HG02885 (cell line): ENCODE measurements around the gene PHC2.

Experiments used
- ATAC-seq: cut with Tn5 transposase; IDR thresholded peaks from one replicate; pipeline ENCODE4 v1.9.1; 2021; ENCODE audit warnings: mild to moderate bottlenecking; ENCODE audit not compliant: unreplicated experiment, poor library complexity

Gene PHC2

GRCh38 chr1:33280091-33280661 is 150.7 kb downstream of the PHC2 start:
- ATAC-seq: no peak

GRCh38 chr1:33277488-33278084 is 153.3 kb downstream of the PHC2 start:
- no peak for ATAC-seq

GRCh38 chr1:33276573-33277298 is 154.2 kb downstream of the PHC2 start:
- no peak for ATAC-seq

- ATAC-seq: no peak
Measured at GRCh38 chr1:33275706-33276572, 155.0 kb downstream of the PHC2 start.

DNA sequence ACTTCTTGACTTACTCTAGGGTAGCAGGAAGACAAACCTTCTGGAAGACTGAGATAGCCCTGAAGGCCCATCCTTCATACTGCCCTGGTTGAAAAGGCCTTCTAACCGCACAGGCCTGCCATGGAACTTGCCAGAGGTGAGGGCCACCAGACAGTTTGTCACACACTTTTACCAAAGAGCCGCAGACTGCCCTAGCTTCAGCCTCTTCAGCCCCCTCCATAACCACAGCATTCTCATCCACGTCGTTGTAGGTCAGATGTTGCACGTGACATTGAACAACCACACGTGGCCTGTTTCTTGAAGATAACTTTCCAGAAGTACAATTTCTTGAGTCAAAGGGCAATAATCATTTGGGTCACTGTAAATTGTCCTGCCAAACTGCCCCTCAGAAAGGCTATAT is 155.7 kb downstream of the PHC2 start:
- no peak for ATAC-seq

DNA sequence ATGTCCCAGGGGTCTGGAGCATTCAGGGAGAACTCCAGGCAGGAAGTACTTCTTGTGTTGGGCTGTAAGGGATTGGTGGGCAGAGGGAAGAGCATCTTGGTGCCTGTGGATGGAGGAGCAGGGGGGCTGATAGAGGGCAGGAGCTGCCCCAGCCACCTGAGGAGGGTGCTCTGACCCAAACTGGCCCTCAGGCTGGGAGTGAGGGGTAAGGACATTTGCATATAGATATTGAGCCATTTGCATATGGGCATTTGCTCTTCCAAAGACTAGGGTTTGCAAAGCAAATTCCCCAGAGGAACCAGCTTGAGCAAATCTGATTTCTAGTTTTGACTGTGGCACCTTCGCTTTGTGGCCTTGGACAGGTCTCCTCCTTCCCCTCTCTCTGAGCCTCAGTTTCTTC is 156.4 kb downstream of the PHC2 start:
- no peak for ATAC-seq

- no peak for ATAC-seq
Measured at GRCh38 chr1:33273961-33274371, 156.9 kb downstream of the PHC2 start.
